UCSD-AML1 (cell line): ENCODE data around the gene ERGIC1.
A peak's percentile ranks its signal among the peaks of the same experiment; 100 is the strongest.

Source experiments
- DNase-seq: peaks from one replicate; lab custom pipeline; 2025; ENCODE audit not compliant: unreplicated experiment; lab: John Stamatoyannopoulos, UW

ERGIC1 gene

GRCh38 chr5:172899436-172899835, 65.4 kb downstream of the ERGIC1 start:
- DNase-seq: no peak

- peak; percentile 38 for DNase-seq
Observed at GRCh38 chr5:172901012-172901780, 67.1 kb downstream of the ERGIC1 start.

GRCh38 chr5:172901788-172902496, 67.9 kb downstream of the ERGIC1 start:
- no peak for DNase-seq

- DNase-seq: peak; percentile 57
Observed at GRCh38 chr5:172902497-172903472, 68.7 kb downstream of the ERGIC1 start.

DNA sequence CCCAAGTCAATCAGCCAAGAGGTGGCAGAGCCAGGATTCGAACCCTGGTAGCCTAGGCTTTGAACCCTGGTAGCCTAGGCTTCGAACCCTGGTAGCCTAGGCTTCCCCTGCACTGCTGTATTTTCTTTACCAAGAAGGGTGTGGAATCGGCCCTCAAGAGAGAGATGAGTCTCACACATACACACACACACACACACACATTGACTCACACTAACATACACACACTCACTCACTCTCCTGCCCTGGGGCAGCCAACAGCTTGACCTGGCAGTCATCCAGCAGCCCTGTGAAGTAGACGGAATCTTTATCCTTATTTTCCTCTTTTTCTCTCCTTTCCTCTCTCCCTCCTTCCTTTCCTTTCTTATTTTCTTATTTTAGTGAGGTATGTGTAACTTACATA, 69.7 kb downstream of the ERGIC1 start:
- no peak for DNase-seq

- DNase-seq: no peak
Observed at GRCh38 chr5:172904312-172904642, 70.2 kb downstream of the ERGIC1 start.

GRCh38 chr5:172904643-172905345, 70.7 kb downstream of the ERGIC1 start:
- DNase-seq: no peak

DNA sequence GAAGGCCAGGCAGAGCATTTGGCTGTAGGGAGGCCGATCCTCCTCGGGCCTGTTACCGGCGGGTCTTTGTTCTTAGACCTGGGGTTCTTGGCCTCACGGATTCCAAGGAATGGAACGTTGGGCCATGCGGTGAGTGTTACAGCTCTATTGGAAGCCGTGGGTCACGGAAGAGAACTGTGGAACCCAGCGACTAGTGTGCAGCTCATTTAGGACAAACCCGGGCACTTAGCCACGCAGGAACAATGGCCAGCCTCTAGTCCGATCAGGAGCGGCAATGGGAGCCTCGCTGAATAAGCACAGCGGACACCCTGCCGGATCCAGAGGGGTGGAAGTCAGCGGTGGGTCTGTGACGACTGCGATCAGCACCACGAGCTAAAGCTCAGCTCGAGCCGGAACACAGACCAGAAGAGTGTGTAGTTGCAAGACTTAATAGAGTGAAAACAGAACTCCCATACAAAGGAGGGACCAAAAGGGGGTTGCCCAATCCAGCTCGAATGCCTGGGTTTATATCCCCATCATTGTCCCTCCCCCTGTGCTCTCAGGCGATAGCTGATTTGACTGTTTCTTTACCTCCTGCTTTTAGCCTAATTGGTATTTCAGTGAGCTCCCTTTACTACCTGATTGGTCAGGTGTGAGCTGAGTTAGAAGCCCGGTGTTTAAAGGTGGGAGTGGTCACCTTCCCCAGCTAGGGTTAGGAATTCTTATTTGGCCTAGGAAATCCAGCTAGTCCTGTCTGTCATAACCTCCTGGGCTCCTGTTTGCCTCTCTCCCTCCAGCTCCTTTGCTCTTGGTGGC, 71.5 kb downstream of the ERGIC1 start:
- no peak for DNase-seq

DNA sequence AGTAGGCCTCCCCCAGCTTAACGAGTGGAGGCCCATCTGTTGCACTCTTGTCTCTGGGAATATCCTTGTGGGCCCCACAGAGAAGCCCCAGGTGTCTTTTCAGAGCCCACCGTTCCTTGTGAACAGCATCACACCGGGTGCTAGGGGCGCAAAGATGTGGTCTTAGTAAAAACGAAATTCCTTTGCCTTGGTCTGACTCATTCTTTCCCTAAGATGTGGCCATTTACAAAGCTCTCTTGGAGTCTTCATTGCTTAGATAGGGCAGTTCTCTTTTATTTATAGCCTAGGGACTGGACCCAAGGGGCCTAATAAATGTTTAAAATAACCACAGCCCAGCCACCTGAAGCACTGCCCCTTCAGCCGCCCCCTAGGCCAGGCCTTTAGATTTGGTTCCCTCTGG, 72.4 kb downstream of the ERGIC1 start:
- DNase-seq: no peak

DNA sequence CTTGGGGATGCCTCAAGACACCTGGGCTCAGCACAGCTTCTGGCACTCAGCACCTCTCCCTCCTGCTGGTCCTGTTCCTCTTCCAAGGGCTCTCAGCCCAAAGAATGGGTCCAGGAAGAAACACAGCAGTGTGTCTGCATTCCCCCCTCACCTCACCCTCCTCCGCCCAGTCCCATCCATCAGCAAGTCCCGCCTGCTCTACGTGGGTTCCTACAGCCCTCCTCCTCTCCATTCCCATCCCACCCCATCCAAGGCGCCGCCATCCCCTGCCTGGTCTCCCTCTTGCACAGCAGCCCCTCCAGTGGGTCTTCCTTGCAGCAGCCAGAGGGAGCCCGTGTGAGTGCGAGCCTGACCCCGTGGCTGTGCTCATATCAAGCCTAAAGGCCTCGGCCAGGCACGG, 72.8 kb downstream of the ERGIC1 start:
- no peak for DNase-seq

GRCh38 chr5:172907657-172908056, 73.6 kb downstream of the ERGIC1 start:
- no peak for DNase-seq

GRCh38 chr5:172908662-172909061, 74.6 kb downstream of the ERGIC1 start:
- DNase-seq: no peak

DNA sequence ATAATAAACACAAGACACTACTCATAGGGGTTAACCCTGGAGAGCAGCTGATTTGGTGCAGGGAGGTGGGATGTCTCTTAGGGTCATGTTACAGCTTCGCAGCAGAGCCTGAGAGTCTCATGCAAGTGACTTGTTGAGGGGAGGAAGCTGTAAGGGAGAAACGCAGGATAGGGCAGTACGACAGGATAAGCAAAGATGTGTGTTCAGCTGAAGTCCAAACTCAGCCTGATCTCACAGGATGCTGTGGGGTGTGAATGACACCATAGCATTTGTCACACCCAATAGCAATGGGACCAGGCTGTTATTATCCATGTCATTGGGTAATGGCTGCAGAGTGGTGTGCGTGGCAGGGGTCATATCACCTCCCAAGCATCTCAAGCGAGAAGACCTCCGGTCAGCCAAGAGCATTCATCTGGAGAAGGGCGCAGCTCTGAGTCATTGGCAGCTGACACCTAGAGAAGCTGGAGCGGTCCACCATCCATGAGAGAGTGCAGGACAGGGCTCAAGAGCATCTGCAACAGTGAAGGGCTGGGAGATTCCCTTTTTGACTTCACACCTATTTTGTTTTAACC, 76.0 kb downstream of the ERGIC1 start:
- no peak for DNase-seq

DNA sequence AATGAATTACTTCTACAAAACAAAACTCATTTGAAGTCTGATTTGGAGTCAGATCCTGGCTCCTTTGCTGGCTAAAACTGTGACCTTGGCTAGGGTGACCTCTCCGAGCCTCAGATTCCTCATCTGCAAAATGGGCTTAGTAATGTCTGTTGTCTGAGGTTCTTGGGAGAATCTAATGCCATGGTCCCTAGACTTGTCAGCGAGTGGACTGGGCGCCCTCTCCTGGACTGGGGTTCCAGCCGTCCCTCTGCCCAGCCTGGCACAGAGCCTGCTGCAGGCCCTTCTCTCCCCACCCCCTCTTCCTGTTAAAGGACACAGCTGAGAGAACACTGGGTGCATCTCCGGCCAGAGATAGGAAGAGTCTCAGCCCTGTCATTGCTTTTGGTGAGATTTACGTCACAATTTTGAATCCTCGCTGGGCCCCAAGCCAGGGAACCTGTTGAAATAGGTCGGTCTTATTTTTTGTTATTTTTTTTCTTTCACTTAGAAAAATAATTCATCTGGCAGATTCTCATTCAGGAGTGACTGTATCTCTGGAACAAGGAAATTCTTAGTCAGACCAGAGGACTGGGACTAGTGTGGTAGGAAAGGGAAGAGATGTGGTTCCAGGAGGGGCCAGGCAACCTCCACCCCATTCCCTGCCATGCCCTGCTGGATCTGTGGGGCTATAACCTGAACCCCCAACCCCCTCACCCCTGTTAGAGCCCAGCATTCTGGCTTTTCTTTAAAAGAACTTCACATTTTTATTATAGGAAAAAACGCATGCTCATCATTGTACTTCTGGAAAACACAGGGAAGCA, 77.0 kb downstream of the ERGIC1 start:
- DNase-seq: peak; percentile 66

DNA sequence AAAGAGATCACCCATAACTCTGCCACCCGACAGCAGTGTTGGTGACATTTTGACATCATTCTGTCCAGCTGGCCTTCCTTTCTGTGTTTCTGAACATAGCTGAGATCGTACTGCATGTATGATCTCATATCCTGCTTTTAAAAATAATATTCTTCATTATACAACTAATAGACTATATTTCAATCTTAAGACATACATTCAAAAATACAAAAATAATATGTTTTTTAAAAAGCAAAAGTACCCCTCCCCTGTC, 77.5 kb downstream of the ERGIC1 start:
- no peak for DNase-seq

DNA sequence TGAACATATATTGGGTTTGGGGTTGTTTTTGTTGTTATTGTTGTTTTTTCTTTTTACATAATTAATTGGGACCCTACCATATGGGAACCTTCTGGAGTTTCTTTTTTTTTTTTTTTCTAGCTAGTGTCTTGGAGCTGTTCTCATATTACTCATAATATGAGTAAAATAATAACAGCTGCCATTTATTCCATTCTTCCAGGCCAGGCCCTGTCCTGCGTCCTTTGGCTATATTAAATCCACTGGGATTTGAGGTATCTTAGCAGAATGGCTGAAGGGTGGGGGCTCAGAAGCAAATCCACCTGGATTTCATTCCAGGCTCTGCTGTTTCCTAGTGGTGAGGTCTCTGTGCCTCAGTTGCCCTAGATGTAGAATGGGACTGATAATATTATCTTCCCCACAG, 77.9 kb downstream of the ERGIC1 start:
- DNase-seq: no peak

DNA sequence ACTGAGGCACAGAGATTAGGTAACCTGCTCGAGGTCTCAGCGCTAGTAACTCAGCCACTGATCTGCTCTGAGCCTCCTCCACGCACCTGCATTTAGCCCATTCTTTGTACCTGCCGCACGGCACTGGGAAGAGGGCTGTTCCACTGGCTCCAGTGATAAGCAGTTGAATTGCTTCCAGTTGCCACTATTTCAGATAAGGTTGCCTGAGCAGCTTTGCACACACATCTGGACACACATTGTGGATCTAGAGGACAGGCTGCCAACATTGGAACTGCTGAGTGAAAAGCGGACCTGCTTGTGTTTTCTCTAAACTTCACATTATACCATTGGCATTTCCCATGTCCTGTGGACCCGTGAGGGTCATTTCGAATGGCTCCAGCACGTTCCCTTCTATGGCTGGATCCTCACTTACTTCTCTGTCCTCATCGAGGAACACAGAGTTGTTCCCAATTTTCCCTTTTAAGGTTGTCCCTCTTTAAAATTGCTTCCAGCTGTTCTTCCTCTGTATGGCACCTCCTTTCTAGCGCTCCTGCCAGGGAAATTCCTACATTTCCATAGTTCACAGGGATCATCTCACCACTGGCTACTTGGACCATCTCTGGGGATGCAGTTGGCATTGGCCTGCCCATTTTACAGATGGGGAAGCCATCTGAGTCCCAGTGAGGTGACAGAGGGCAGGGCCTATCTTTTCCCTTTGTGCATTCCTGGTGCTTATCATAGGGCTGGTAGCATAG, 79.2 kb downstream of the ERGIC1 start:
- DNase-seq: no peak

GRCh38 chr5:172915514-172915913, 81.5 kb downstream of the ERGIC1 start:
- no peak for DNase-seq
